ENCODE results near the gene KANK4.

DNA sequence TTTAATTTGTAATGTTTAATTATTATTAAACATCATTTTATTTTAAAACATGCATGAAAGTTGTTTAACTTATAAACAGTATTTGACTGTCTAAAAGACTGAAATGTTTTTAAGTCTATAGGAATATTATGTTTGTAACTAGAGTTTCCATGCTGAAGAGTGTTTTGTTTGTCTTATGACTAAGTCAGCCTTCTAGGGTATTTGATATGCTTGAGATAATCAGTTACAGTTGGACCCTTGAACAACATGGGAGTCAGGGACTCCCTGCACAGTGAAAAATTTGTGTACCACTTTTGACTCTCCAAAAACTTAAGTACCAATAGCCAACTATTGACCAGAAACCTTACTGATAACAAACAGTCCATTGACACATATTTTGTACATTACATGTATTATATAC is 45.5 kb upstream of the KANK4 start:
- TF ChIP-seq, protein P1, sequence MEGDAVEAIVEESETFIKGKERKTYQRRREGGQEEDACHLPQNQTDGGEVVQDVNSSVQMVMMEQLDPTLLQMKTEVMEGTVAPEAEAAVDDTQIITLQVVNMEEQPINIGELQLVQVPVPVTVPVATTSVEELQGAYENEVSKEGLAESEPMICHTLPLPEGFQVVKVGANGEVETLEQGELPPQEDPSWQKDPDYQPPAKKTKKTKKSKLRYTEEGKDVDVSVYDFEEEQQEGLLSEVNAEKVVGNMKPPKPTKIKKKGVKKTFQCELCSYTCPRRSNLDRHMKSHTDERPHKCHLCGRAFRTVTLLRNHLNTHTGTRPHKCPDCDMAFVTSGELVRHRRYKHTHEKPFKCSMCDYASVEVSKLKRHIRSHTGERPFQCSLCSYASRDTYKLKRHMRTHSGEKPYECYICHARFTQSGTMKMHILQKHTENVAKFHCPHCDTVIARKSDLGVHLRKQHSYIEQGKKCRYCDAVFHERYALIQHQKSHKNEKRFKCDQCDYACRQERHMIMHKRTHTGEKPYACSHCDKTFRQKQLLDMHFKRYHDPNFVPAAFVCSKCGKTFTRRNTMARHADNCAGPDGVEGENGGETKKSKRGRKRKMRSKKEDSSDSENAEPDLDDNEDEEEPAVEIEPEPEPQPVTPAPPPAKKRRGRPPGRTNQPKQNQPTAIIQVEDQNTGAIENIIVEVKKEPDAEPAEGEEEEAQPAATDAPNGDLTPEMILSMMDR (IDR thresholded peaks at IDR 0.05): no peak
- TF ChIP-seq POLR2A (IDR thresholded peaks at IDR 0.05): no peak

Data from testis (tissue), 2 donors.